ENCODE data around the gene HYDIN. TPM values are rescaled to one million over a fixed set of nuclear protein-coding genes. Genes with fewer than 3 reads are reported as not detected.
A peak's percentile ranks its signal among the peaks of the same experiment; 100 is the strongest.

HYDIN gene
- total RNA-seq, 1 experiment from 2014 or later = 0.35 TPM

DNA sequence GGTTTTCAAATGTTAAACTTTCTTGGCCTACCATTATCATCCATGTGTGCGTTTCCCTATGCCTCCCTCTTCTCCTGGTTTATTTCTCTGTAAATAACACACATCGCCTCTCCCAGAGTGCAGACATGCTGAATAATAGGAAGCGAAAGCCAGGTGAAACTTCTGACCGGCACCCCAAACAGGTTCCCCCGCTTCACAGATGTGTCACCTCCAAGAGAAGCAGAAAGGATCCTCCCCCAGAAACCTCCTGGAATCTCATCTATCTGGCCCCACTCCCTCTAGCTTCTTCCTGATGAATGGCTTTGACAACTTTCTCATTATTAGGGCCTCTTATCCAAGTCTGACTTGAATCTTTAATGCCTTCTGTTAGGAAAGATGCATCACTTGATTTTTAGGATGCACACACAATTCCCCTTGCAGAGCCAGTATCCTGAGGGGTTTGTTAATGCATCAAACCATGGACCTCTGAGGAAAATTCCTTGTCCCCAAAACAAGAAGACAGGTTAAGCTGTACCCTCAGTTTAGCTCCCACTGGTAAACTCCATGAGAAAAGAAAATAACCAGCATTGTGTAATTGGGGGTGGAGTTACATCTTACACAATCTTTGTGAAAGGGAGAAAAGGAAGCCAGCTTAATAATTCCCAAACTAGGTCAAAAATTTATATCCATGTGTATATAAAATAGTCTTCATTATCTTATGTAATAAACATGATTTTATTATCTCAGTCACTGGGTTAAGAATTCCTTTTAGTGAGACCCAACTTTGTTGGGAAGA lies 20.1 kb upstream of the HYDIN start:
- ChIA-PET CTCF (interaction anchor here (0.6 to 1.5 kb wide), 2 partner anchors 108 to 160 kb away, joined by 3 read pairs; partner anchors contain the start of gene CALB2), POLR2A (interaction anchor here (1.2 kb wide), 1 partner anchor 18 kb away, joined by 4 read pairs; no protein-coding TSS in a partner anchor)
- peak; percentile 19 for DNase-seq (ENCODE audit: unreplicated experiment)
- peaks cover 9% of the 10 kb centered on the region for H3K9me3 Mint-ChIP-seq (ENCODE audit: unreplicated experiment)
- H3K27me3 Mint-ChIP-seq (ENCODE audit: insufficient read depth, unreplicated experiment) = no peaks in the 10 kb centered on the region
- H3K4me3 Mint-ChIP-seq (ENCODE audit: unreplicated experiment) = no peak overlapping the region
- no peaks in the 10 kb centered on the region for H3K4me1 Mint-ChIP-seq (ENCODE audit: insufficient read depth, unreplicated experiment)
- no TSS peak for BruUV-seq (replicated peaks)
- TF ChIP-seq, protein P1, sequence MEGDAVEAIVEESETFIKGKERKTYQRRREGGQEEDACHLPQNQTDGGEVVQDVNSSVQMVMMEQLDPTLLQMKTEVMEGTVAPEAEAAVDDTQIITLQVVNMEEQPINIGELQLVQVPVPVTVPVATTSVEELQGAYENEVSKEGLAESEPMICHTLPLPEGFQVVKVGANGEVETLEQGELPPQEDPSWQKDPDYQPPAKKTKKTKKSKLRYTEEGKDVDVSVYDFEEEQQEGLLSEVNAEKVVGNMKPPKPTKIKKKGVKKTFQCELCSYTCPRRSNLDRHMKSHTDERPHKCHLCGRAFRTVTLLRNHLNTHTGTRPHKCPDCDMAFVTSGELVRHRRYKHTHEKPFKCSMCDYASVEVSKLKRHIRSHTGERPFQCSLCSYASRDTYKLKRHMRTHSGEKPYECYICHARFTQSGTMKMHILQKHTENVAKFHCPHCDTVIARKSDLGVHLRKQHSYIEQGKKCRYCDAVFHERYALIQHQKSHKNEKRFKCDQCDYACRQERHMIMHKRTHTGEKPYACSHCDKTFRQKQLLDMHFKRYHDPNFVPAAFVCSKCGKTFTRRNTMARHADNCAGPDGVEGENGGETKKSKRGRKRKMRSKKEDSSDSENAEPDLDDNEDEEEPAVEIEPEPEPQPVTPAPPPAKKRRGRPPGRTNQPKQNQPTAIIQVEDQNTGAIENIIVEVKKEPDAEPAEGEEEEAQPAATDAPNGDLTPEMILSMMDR (IDR thresholded peaks at IDR 0.05; ENCODE audit: unreplicated experiment) = no peak
- no peaks in the 10 kb centered on the region for H3K36me3 Mint-ChIP-seq (ENCODE audit: insufficient read depth, unreplicated experiment)
- H3K27ac Mint-ChIP-seq (ENCODE audit: low read depth, unreplicated experiment) = no peak overlapping the region
- intact Hi-C loops (cut with micrococcal nuclease) = no loop called here

DNA sequence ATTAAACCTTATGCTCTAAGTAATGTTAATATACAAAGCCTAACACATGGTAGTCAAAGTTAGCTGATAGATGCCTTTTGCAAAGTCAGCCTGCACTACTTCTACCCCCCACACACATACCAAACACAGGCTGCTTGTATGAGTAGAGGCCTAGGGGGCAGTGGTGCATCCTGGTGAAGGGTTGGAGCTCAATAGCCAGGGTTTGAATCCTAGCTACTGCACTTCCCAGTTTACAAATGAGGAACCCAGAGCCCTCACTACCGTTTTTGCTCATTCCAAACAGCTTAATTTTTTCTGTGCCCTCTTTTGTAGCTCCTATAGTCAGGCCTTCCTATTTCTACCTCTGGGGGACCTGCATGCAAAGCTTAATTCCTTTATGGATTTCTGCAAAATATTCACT lies 18.9 kb upstream of the HYDIN start:
- TF ChIP-seq, protein P1 (IDR thresholded peaks at IDR 0.05; ENCODE audit: unreplicated experiment) = no peak
- Mint-ChIP-seq H3K36me3 (ENCODE audit: insufficient read depth, unreplicated experiment) (no peaks in the 10 kb centered on the region), H3K9me3 (ENCODE audit: unreplicated experiment) (peaks cover 9% of the 10 kb centered on the region), H3K4me3 (ENCODE audit: unreplicated experiment) (no peak overlapping the region), H3K4me1 (ENCODE audit: insufficient read depth, unreplicated experiment) (no peaks in the 10 kb centered on the region), H3K27ac (ENCODE audit: low read depth, unreplicated experiment) (no peak overlapping the region), H3K27me3 (ENCODE audit: insufficient read depth, unreplicated experiment) (no peaks in the 10 kb centered on the region)
- POLR2A ChIA-PET = interaction anchor here (0.9 to 1.2 kb wide), 2 partner anchors 19 to 489 kb away, joined by 4 to 7 read pairs; no protein-coding TSS in a partner anchor
- BruUV-seq (replicated peaks) = no TSS peak
- no peak for DNase-seq (ENCODE audit: unreplicated experiment)
- CTCF ChIA-PET = interaction anchor here (0.7 to 1.5 kb wide), 2 partner anchors 10 to 110 kb away, joined by 3 read pairs; partner anchors contain the start of gene CALB2
- intact Hi-C loops (cut with micrococcal nuclease) = no loop called here

DNA sequence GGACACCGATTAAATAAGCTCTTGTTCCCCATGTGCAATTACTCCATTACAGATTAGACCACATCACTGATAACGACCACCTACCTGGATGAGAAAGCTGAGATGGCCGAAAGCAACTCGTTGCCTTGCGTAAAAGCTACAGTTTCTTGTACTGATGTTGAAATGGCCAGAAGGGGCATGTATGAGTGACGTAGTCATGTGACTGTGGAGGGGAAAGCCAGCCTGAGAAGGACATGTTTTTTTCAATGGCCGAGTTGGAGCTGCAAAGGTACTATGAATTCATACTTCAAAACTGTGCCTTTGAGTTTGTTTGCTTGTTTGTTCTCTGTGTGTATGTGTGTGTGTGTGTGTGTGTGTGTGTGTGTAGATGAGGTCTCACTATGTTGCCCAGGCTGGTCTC lies 17.0 kb upstream of the HYDIN start:
- Mint-ChIP-seq H3K27me3 (ENCODE audit: insufficient read depth, unreplicated experiment) (no peaks in the 10 kb centered on the region), H3K27ac (ENCODE audit: low read depth, unreplicated experiment) (no peak overlapping the region), H3K4me3 (ENCODE audit: unreplicated experiment) (no peak overlapping the region), H3K9me3 (ENCODE audit: unreplicated experiment) (peaks cover 9% of the 10 kb centered on the region), H3K4me1 (ENCODE audit: insufficient read depth, unreplicated experiment) (no peaks in the 10 kb centered on the region), H3K36me3 (ENCODE audit: insufficient read depth, unreplicated experiment) (no peaks in the 10 kb centered on the region)
- BruUV-seq (replicated peaks) = no TSS peak
- ChIA-PET CTCF (interaction anchor here (1.1 kb wide), 1 partner anchor 9 kb away, joined by 3 read pairs; no protein-coding TSS in a partner anchor), POLR2A (no interaction called here)
- intact Hi-C loops (cut with micrococcal nuclease) = no loop called here
- no peak for DNase-seq (ENCODE audit: unreplicated experiment)
- TF ChIP-seq, protein P1 (IDR thresholded peaks at IDR 0.05; ENCODE audit: unreplicated experiment) = no peak

DNA sequence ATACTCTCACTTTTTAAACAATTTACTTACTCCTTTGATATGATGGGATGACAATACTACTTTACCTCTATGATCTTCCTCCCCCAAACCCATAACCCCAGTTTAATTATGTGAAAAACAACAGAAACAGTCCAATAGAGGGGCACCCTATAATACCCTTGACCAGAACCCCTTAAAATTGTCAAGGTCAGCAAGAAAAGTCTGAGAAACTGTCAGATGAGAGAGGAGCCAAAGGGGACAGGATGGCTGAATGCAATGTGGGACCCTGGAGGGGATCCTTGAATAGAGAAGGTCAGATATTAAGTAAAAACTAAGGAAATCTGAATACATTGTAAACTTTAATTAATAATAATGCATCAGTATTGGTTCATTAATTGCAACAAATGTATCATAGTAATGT lies 15.8 kb upstream of the HYDIN start:
- H3K4me1 Mint-ChIP-seq (ENCODE audit: insufficient read depth, unreplicated experiment) = no peaks in the 10 kb centered on the region
- no TSS peak for BruUV-seq (replicated peaks)
- no peaks in the 10 kb centered on the region for H3K36me3 Mint-ChIP-seq (ENCODE audit: insufficient read depth, unreplicated experiment)
- no peak overlapping the region for H3K27ac Mint-ChIP-seq (ENCODE audit: low read depth, unreplicated experiment)
- no peak overlapping the region for H3K4me3 Mint-ChIP-seq (ENCODE audit: unreplicated experiment)
- intact Hi-C loops (cut with micrococcal nuclease) = no loop called here
- peaks cover 9% of the 10 kb centered on the region for H3K9me3 Mint-ChIP-seq (ENCODE audit: unreplicated experiment)
- POLR2A ChIA-PET = no interaction called here
- CTCF ChIA-PET = no interaction called here
- TF ChIP-seq, protein P1 (IDR thresholded peaks at IDR 0.05; ENCODE audit: unreplicated experiment) = no peak
- no peak for DNase-seq (ENCODE audit: unreplicated experiment)
- no peaks in the 10 kb centered on the region for H3K27me3 Mint-ChIP-seq (ENCODE audit: insufficient read depth, unreplicated experiment)
